ENCODE data around the gene STXBP6.
A peak's percentile ranks its signal among the peaks of the same experiment; 100 is the strongest.
"Not testable (repeated sequence)": the region's sequence is repeated elsewhere in the genome, so short reads cannot be mapped to it uniquely, and the experiment has no call there.

The STXBP6 gene

DNA sequence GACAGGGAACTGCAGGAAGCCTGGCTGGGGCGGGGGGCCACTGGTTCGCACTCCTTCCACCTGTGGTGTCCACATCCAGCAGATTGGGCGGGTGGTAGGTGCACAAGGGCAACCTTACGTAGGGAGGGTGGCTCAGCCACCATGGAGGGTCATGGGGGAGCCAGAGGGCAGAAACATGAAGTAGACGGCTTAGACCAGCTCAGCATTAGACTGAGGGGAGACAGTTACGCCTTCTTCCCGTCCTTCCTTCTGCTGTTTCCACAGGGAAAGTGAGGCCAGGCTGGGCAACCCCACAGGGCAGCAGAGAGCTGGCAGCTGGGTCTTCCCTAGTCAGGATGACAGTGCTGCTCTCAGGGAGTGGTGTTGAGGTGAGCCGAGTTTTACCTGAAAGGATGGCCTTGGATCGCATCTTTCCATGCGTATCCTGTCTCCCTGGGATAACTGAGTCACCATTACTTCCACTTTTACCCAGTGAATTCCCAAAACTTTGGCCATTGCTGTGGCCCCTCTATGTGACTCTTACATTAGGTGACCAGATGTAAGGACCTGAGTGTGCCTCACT is 245.9 kb downstream of the STXBP6 start:
- H3K27ac ChIP-seq (ENCODE audit: low read depth, low read length), result no peak overlapping the region
- H3K18ac ChIP-seq (ENCODE audit: low read length), result no peak overlapping the region

DNA sequence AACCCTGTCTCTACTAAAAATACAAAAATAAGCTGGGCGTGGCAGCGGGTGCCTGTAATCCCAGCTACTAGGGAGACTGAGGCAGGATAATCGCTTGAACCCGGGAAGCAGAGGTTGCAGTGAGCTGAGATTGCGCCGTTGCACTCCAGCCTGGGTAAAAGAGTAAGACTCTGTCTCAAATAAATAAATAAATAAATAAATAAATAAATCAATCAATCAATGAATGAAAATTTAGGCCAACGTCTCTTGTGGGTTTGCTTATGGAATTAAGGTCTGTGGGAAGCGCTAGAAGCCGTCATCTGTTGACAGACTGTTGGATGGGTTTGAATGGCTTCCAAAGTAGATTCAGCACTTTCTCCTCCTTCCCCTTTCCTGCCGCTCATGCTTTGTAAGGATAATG is 246.5 kb downstream of the STXBP6 start:
- not testable (repeated sequence) for H3K9ac ChIP-seq (ENCODE audit: low read length); H3K4ac ChIP-seq (ENCODE audit: low read depth, low read length); H3K79me1 ChIP-seq (ENCODE audit: low read length); H3K27me3 ChIP-seq (ENCODE audit: insufficient read depth, low read length, poor library complexity); H3K4me1 ChIP-seq (ENCODE audit: control insufficient read depth, low read depth, low read length); H3K4me3 ChIP-seq (ENCODE audit: low read length); H4K5ac ChIP-seq (ENCODE audit: low read length); H3K36me3 ChIP-seq (ENCODE audit: control insufficient read depth, insufficient read depth, low read length); DNase-seq; H2BK15ac ChIP-seq (replicated peaks; ENCODE audit: low read depth); H3K79me2 ChIP-seq (ENCODE audit: control insufficient read depth, insufficient read depth, low read length); H3K18ac ChIP-seq (ENCODE audit: low read length); H2BK5ac ChIP-seq (ENCODE audit: low read length); H3K23ac ChIP-seq (ENCODE audit: low read length); H2BK120ac ChIP-seq (ENCODE audit: low read depth, low read length); H3K27ac ChIP-seq (ENCODE audit: low read depth, low read length); H3K4me2 ChIP-seq (ENCODE audit: low read length); H4K8ac ChIP-seq (ENCODE audit: low read depth, low read length); H3K56ac ChIP-seq (ENCODE audit: low read length); H2AK5ac ChIP-seq (ENCODE audit: low read length)
- no CpG with 5 or more reads among the region's 10 CpGs for WGBS (ENCODE audit: extremely low coverage, insufficient coverage, low lambda C conversion rate)

More for the DNA sequence above, 245.9 kb downstream of the STXBP6 start:
- Histone ChIP-seq H3K9ac (ENCODE audit: low read length) (no peak overlapping the region), H3K4me3 (ENCODE audit: low read length) (no peak overlapping the region), H3K27me3 (ENCODE audit: insufficient read depth, low read length, poor library complexity) (no peaks in the 10 kb centered on the region), H3K4ac (ENCODE audit: low read depth, low read length) (no peak overlapping the region), H2BK15ac (replicated peaks; ENCODE audit: low read depth) (no peak overlapping the region), H4K5ac (ENCODE audit: low read length) (no peak overlapping the region), H3K4me2 (ENCODE audit: low read length) (no peak overlapping the region), H3K56ac (ENCODE audit: low read length) (no peak overlapping the region), H3K79me1 (ENCODE audit: low read length) (no peaks in the 10 kb centered on the region), H3K4me1 (ENCODE audit: control insufficient read depth, low read depth, low read length) (peaks cover 2% of the 10 kb centered on the region), H3K36me3 (ENCODE audit: control insufficient read depth, insufficient read depth, low read length) (no peaks in the 10 kb centered on the region), H3K79me2 (ENCODE audit: control insufficient read depth, insufficient read depth, low read length) (no peaks in the 10 kb centered on the region), H2AK5ac (ENCODE audit: low read length) (no peak overlapping the region), H2BK5ac (ENCODE audit: low read length) (no peak overlapping the region), H4K8ac (ENCODE audit: low read depth, low read length) (no peak overlapping the region), H3K23ac (ENCODE audit: low read length) (no peak overlapping the region), H2BK120ac (ENCODE audit: low read depth, low read length) (no peak overlapping the region)
- no peak for DNase-seq
- no CpG with 5 or more reads among the region's 10 CpGs for WGBS (ENCODE audit: extremely low coverage, insufficient coverage, low lambda C conversion rate)

DNA sequence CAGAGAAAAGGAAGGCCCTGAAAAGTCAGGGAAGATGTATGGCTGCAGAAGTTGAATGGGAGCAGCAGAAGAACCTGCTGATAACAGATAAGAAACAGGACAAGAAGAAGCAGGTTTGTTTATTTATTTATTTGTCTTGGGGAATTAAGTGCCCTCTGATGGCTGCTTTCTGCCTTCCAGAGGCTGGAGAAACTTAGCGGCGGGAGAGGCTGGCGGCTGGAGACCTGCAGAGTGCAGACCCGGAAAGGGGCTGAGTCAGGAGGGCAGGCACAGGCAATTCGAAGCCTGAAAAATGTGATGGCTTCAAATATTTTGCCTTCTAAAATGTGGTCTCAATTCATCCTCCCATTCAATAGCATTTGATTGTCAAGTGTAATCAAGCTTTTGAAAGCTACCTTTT is 247.7 kb downstream of the STXBP6 start:
- H4K8ac ChIP-seq (ENCODE audit: low read depth, low read length), result no peak overlapping the region
- H3K4me1 ChIP-seq (ENCODE audit: control insufficient read depth, low read depth, low read length), result peaks cover 2% of the 10 kb centered on the region
- no peak overlapping the region for H2BK15ac ChIP-seq (replicated peaks; ENCODE audit: low read depth)
- H2BK120ac ChIP-seq (ENCODE audit: low read depth, low read length), result no peak overlapping the region
- no peak overlapping the region for H3K4me2 ChIP-seq (ENCODE audit: low read length)
- H2AK5ac ChIP-seq (ENCODE audit: low read length), result no peak overlapping the region
- no peaks in the 10 kb centered on the region for H3K27me3 ChIP-seq (ENCODE audit: insufficient read depth, low read length, poor library complexity)
- H3K18ac ChIP-seq (ENCODE audit: low read length), result no peak overlapping the region
- H3K36me3 ChIP-seq (ENCODE audit: control insufficient read depth, insufficient read depth, low read length), result no peaks in the 10 kb centered on the region
- H3K79me2 ChIP-seq (ENCODE audit: control insufficient read depth, insufficient read depth, low read length), result no peaks in the 10 kb centered on the region
- no peak overlapping the region for H3K9ac ChIP-seq (ENCODE audit: low read length)
- H4K5ac ChIP-seq (ENCODE audit: low read length), result no peak overlapping the region
- no peaks in the 10 kb centered on the region for H3K79me1 ChIP-seq (ENCODE audit: low read length)
- H2BK5ac ChIP-seq (ENCODE audit: low read length), result no peak overlapping the region
- peak; percentile 21 for DNase-seq
- no peak overlapping the region for H3K4me3 ChIP-seq (ENCODE audit: low read length)
- WGBS (ENCODE audit: extremely low coverage, insufficient coverage, low lambda C conversion rate), result no CpG with 5 or more reads among the region's 5 CpGs
- H3K27ac ChIP-seq (ENCODE audit: low read depth, low read length), result no peak overlapping the region
- H3K4ac ChIP-seq (ENCODE audit: low read depth, low read length), result no peak overlapping the region
- H3K56ac ChIP-seq (ENCODE audit: low read length), result no peak overlapping the region
- no peak overlapping the region for H3K23ac ChIP-seq (ENCODE audit: low read length)

DNA sequence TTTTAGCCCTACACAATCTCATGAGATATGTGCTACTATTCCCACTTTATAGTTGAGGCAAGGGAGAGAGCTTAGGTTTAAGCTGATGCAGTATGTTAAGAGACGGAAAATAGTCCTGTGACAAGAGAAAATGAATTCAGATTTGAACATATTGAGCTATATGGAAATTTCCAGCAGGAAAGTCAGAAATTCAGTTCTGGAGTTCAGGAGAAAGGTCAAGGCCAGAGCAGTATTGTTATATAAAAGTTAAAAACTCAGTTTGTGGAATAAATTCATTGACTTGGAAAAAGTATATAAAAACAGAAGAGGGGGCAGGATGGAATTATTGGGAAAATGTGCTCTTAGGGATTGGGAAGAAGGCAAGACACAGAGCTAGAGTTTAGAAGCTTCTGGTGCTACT is 248.9 kb downstream of the STXBP6 start:
- H4K8ac ChIP-seq (ENCODE audit: low read depth, low read length), result no peak overlapping the region
- DNase-seq, result no peak
- no CpG with 5 or more reads among the region's 1 CpG for WGBS (ENCODE audit: extremely low coverage, insufficient coverage, low lambda C conversion rate)
- H3K4me3 ChIP-seq (ENCODE audit: low read length), result no peak overlapping the region
- H2BK15ac ChIP-seq (replicated peaks; ENCODE audit: low read depth), result no peak overlapping the region
- no peak overlapping the region for H3K9ac ChIP-seq (ENCODE audit: low read length)
- no peak overlapping the region for H4K5ac ChIP-seq (ENCODE audit: low read length)
- H2BK5ac ChIP-seq (ENCODE audit: low read length), result no peak overlapping the region
- no peak overlapping the region for H3K18ac ChIP-seq (ENCODE audit: low read length)
- H3K79me1 ChIP-seq (ENCODE audit: low read length), result no peaks in the 10 kb centered on the region
- no peak overlapping the region for H2AK5ac ChIP-seq (ENCODE audit: low read length)
- H3K27me3 ChIP-seq (ENCODE audit: insufficient read depth, low read length, poor library complexity), result no peaks in the 10 kb centered on the region
- no peak overlapping the region for H3K27ac ChIP-seq (ENCODE audit: low read depth, low read length)
- no peak overlapping the region for H3K56ac ChIP-seq (ENCODE audit: low read length)
- no peaks in the 10 kb centered on the region for H3K79me2 ChIP-seq (ENCODE audit: control insufficient read depth, insufficient read depth, low read length)
- H3K4me2 ChIP-seq (ENCODE audit: low read length), result no peak overlapping the region
- H3K4ac ChIP-seq (ENCODE audit: low read depth, low read length), result no peak overlapping the region
- no peaks in the 10 kb centered on the region for H3K36me3 ChIP-seq (ENCODE audit: control insufficient read depth, insufficient read depth, low read length)
- H2BK120ac ChIP-seq (ENCODE audit: low read depth, low read length), result no peak overlapping the region
- peaks cover 2% of the 10 kb centered on the region for H3K4me1 ChIP-seq (ENCODE audit: control insufficient read depth, low read depth, low read length)
- no peak overlapping the region for H3K23ac ChIP-seq (ENCODE audit: low read length)

DNA sequence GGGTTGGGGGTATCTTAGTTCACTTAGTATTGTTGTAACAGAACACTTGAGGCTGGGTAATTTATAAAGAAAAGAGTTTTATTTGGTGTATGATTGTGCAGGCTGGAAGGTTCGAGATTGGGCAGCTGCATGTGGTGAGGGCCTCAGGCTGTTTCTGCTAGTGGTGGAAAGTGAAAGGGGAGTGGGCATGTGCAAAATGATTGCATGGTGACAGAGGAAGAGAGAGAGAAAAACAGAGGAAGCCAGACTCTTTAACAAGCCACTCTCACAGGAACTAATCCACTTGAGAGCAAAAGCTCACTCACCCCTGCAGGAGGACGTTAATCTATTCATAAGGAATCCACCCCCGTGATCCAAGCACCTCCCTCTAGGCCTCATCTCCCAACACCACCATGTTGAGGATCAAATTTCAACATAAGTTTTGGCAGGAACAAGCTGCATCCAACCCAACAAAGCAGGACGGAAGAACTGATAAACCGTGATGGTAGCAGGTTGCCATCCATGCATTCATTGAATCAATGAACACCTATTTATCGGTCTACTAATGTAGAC is 251.0 kb downstream of the STXBP6 start:
- Histone ChIP-seq H2BK15ac (replicated peaks; ENCODE audit: low read depth) (no peak overlapping the region), H2BK5ac (ENCODE audit: low read length) (no peak overlapping the region), H4K8ac (ENCODE audit: low read depth, low read length) (no peak overlapping the region), H3K56ac (ENCODE audit: low read length) (no peak overlapping the region), H3K4ac (ENCODE audit: low read depth, low read length) (no peak overlapping the region), H3K4me3 (ENCODE audit: low read length) (no peak overlapping the region), H3K36me3 (ENCODE audit: control insufficient read depth, insufficient read depth, low read length) (no peaks in the 10 kb centered on the region), H3K18ac (ENCODE audit: low read length) (no peak overlapping the region), H4K5ac (ENCODE audit: low read length) (no peak overlapping the region), H3K4me1 (ENCODE audit: control insufficient read depth, low read depth, low read length) (peaks cover 2% of the 10 kb centered on the region), H3K79me1 (ENCODE audit: low read length) (no peaks in the 10 kb centered on the region), H3K4me2 (ENCODE audit: low read length) (no peak overlapping the region), H3K23ac (ENCODE audit: low read length) (no peak overlapping the region), H2AK5ac (ENCODE audit: low read length) (no peak overlapping the region), H3K79me2 (ENCODE audit: control insufficient read depth, insufficient read depth, low read length) (no peaks in the 10 kb centered on the region), H3K9ac (ENCODE audit: low read length) (no peak overlapping the region), H3K27me3 (ENCODE audit: insufficient read depth, low read length, poor library complexity) (no peaks in the 10 kb centered on the region), H2BK120ac (ENCODE audit: low read depth, low read length) (no peak overlapping the region), H3K27ac (ENCODE audit: low read depth, low read length) (no peak overlapping the region)
- no CpG with 5 or more reads among the region's 6 CpGs for WGBS (ENCODE audit: extremely low coverage, insufficient coverage, low lambda C conversion rate)
- DNase-seq, result peak; percentile 37

DNA sequence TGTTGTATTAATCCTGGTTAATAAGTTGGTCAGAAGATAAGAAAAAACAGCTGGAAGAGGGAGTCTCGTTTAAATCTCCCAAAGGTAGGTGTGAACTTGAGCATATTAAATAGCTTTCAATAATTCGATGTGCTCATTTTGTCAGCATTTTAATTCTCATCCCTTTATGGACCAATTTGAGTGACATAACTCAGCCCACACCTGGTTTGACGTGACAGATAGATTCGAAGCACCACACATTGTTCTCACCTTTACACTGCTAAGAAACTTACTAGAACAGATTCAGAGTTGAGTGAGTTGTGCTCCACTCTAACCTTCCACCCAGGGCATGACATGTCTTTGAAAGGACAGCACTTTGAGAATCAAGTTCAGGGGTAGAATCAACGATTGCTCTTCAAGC is 254.5 kb downstream of the STXBP6 start:
- no peak overlapping the region for H3K27ac ChIP-seq (ENCODE audit: low read depth, low read length)
- no peaks in the 10 kb centered on the region for H3K36me3 ChIP-seq (ENCODE audit: control insufficient read depth, insufficient read depth, low read length)
- H3K4me3 ChIP-seq (ENCODE audit: low read length), result no peak overlapping the region
- no peak for DNase-seq
- H3K4me2 ChIP-seq (ENCODE audit: low read length), result no peak overlapping the region
- H2BK120ac ChIP-seq (ENCODE audit: low read depth, low read length), result no peak overlapping the region
- no peak overlapping the region for H3K56ac ChIP-seq (ENCODE audit: low read length)
- H3K4ac ChIP-seq (ENCODE audit: low read depth, low read length), result no peak overlapping the region
- WGBS (ENCODE audit: extremely low coverage, insufficient coverage, low lambda C conversion rate), result no CpG with 5 or more reads among the region's 5 CpGs
- no peak overlapping the region for H4K5ac ChIP-seq (ENCODE audit: low read length)
- no peak overlapping the region for H3K18ac ChIP-seq (ENCODE audit: low read length)
- no peak overlapping the region for H3K23ac ChIP-seq (ENCODE audit: low read length)
- no peak overlapping the region for H3K9ac ChIP-seq (ENCODE audit: low read length)
- peaks cover 2% of the 10 kb centered on the region for H3K4me1 ChIP-seq (ENCODE audit: control insufficient read depth, low read depth, low read length)
- no peaks in the 10 kb centered on the region for H3K79me1 ChIP-seq (ENCODE audit: low read length)
- H3K79me2 ChIP-seq (ENCODE audit: control insufficient read depth, insufficient read depth, low read length), result no peaks in the 10 kb centered on the region
- H2BK5ac ChIP-seq (ENCODE audit: low read length), result no peak overlapping the region
- H2BK15ac ChIP-seq (replicated peaks; ENCODE audit: low read depth), result no peak overlapping the region
- H2AK5ac ChIP-seq (ENCODE audit: low read length), result no peak overlapping the region
- H4K8ac ChIP-seq (ENCODE audit: low read depth, low read length), result no peak overlapping the region
- no peaks in the 10 kb centered on the region for H3K27me3 ChIP-seq (ENCODE audit: insufficient read depth, low read length, poor library complexity)

All from mesendoderm (in vitro differentiated cells).